Ureter (tissue), 1 donor: ENCODE measurements around the gene CC2D1A. TPM values are rescaled to one million over a fixed set of nuclear protein-coding genes. Genes with fewer than 3 reads are reported as not detected.

Experiments
- DNase-seq: peaks from one replicate; pipeline ENCODE4 v3.0.0-alpha.2; 2020; ENCODE audit warnings: low spot score
- total RNA-seq: library from RNA; stranded (reverse); gene quantifications from one replicate; pipeline ENCODE4 v1.2.4, GENCODE V29; 2023
- donor health status: DM: yes; HTN: yes; CAD: no.

Gene CC2D1A
- total RNA-seq, 1 donor from 2014 or later = 57.2 TPM

GRCh38 chr19:13877303-13877702 is 28.7 kb upstream of the CC2D1A start:
- DNase-seq = no peak

GRCh38 chr19:13880059-13881043 is 25.6 kb upstream of the CC2D1A start:
- peak; percentile 98 for DNase-seq

- DNase-seq = no peak
These were observed 24.7 kb upstream of the CC2D1A start for GRCh38 chr19:13881251-13881691.

GRCh38 chr19:13881692-13882418 is 24.1 kb upstream of the CC2D1A start:
- DNase-seq = no peak

- no peak for DNase-seq
These were observed 23.6 kb upstream of the CC2D1A start for GRCh38 chr19:13882419-13882795.

- no peak for DNase-seq
These were observed 23.2 kb upstream of the CC2D1A start for GRCh38 chr19:13882836-13883235.

GRCh38 chr19:13883516-13884064 is 22.4 kb upstream of the CC2D1A start:
- DNase-seq = no peak

DNA sequence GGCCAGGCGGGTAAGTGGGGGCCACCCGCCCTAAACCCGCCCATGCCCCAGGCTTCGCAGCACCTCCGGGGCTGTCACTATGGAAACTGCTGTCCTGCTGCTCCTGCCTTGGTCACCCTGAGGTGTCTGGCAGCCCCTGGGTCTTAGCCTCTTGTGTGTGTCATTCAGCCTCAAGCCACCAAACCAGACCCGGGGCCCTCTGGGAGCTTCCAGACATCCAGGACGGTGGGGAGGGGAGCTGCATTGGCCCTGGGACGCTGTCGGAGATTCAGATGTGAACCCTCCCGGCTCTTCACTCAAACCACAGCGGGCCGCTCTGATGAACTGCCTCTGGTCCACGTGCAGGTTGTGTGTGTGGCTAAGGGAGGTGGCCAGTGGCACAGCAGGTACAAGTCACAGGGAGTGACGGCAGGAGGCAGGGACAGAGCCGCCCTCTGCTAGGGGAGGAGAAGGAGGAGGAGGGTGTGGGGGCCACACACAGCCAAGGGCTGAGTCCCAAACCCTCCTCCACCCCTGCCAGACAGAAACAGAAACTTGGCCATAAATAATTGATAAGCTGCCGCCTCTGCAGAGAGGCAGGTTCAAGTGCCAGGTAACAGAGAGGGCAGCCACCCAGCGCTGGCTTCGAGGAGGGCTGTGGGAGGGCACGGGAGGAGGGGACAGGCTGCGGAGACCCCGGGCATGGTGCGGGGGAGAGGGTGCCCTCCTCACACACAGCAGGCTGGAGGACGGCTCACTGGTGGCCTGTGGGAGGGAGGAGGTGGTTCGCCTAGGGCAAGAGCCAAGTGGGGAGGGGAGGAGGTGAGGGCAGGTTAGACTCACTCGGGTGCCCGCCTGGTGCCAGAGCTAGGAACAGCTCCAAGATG is 21.0 kb upstream of the CC2D1A start:
- no peak for DNase-seq

DNA sequence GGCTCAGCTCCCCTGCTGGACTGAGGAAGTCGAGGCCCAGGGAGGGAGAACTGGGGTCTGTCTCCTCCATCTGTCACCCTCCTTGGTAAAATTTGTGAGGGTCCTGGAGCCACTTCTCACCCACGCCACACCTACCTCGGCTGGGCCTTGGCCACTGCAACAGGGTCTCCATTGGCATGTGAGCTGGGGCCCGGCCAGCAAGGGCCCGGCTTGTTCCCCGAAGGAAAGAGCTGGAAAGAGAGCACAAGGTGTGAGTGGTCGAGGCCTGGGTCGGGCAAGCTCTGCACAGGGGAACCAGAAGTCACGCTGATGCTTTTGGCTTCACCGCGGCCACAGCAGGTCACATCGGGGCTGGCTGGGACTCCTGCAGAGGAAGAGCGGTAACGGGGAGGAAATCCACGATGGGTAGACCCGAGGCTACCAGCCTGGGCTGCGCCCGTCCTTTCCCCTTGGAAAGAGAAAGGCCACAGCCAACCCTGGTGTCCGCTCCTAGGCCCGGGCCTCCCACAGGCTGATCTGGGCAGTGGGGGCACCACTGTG is 20.1 kb upstream of the CC2D1A start:
- no peak for DNase-seq

GRCh38 chr19:13887018-13887436 is 19.0 kb upstream of the CC2D1A start:
- DNase-seq = no peak

DNA sequence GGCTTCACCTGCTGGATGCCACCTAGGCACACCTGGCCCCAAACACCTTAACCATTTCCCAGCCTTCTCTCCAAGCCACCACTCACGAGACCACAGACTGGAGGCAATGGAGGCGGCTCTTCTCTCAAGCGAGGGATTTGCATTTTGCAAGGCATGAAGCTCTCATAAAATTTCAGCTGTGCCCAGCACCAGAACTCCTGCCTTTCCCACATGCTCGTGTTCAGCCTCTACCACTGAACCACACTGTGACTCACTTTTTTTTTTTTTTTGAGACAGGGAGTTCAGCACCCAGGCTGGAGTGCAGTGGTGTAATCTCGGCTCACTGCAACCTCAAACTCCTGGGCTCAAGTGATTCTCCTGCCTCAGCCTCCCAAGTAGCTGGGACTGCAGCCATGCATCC is 18.5 kb upstream of the CC2D1A start:
- DNase-seq = no peak

DNA sequence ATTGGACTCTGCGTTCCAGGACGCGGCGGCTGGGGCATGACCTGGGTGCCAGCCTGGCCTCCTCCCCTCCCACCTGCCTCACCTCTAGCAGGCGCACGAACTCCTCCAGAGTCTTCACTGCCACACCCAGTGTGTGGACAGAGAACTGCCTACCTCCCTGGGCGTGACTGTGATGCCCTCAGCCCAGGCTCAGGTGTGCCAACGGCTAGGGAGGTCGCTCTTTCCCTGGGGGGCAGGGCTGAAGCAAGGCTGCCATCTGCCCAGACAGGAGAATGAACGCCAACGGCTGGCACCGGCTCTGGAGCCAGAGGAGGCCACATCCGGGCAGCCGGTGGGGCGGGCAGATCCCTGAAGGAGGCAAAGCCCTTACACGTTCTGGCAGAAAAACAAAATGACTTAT is 17.7 kb upstream of the CC2D1A start:
- no peak for DNase-seq

DNA sequence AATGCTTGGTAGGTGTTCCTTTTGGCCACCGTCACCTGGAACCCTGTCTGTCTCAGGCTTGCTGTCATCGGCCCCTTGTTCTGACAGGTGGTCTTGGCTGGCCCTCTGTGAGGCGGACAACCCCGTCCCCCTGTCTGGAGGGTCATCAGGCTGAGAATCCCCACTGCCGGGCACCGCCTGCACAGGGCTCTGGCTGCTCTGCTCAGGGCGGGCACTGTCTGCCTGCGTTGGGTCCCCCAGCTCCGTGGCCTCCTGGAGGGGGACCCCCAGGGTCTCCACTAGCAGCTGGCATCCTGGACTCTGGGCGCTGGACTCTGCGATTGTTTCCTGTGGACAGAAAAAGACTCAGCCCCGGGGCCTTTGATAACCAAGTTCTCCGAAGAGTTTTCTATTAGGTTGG is 15.9 kb upstream of the CC2D1A start:
- DNase-seq = no peak

- DNase-seq = no peak
These were observed 13.1 kb upstream of the CC2D1A start for GRCh38 chr19:13892870-13893269.

GRCh38 chr19:13894552-13894951 is 11.4 kb upstream of the CC2D1A start:
- DNase-seq = no peak

GRCh38 chr19:13896227-13896626 is 9.8 kb upstream of the CC2D1A start:
- no peak for DNase-seq

DNA sequence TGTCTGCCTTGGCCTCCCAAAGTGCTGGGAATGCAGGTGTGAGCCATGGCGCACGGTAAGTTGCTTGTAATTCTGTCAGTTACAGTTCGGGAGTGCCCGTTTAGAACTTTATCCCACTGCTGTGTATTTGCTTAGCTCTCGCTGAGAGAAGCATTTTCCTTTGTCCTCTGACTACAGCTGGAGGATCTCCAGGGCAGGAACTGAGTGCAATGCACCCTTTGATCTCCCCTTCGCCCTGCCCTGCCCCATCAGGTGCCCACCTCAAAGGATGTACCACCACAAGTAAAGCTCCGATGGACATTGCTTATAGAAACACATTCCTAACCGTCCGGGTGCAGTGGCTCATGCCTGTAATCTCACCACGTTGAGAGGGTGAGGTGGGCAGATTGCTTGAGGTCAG is 6.6 kb upstream of the CC2D1A start:
- no peak for DNase-seq

- no peak for DNase-seq
These were observed 6.0 kb upstream of the CC2D1A start for GRCh38 chr19:13899912-13900584.

DNA sequence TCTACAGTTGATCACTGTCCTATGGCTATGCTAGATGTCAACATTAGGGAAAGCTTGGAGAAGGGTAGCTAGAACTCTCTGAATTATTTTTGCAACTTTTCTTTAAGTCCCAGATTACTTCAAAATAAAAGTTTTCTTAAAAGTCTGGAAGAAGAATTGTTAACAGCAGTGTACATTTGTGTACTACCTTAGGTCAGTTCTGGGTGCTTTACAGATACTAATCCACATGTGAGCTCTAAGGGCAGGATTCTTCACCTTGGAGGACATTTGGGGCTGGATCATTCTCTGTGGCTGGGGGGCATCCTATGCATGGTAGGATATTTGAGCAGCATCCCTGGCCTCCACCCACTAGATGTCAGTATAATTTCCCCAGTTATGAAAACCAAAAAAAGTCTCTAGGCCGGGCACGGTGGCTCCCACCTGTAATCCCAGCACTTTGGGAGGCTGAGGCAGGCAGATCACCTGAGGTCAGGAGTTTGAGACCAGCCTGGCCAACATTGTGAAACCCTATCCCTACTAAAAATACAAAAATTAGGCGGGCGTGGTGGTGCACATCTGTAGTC is 2.9 kb upstream of the CC2D1A start:
- no peak for DNase-seq

GRCh38 chr19:13906521-13906904 is 512 bp downstream of the CC2D1A start:
- no peak for DNase-seq
